ENCODE results near the gene LAMA2.

DNA sequence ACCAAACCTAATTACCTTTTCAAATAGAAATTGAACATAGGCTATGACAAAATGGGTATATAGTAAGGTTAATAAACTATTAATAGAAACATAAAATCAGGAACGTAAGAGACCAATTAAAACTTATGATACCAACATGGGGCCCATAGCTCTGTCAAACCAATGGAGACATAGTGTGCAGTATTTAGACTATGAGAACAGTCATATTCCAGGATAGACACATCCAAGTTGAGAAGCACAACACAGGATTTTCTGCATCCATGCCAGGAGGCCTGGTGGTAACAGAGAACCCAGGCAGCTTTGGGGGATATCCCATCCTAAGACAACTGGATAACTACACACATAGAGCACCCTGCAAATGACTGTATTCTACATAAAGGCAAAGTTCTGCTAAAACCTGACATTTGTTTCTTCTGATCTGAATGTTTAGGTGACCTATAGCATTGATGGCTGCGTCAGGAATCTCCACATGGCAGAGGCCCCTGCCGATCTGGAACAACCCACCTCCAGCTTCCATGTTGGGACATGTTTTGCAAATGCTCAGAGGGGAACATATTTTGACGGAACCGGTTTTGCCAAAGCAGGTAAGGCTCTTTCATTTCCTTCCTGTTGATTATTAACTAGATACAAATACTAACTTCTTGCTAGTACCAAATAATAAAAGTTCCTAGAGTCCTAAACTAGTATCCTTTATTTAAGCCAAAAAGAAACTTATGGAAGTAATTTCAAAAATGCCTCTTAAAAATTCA lies 624.3 kb downstream of the LAMA2 start:
- TF ChIP-seq POLR2A (IDR thresholded peaks at IDR 0.05), result no peak
- TF ChIP-seq, protein P1, sequence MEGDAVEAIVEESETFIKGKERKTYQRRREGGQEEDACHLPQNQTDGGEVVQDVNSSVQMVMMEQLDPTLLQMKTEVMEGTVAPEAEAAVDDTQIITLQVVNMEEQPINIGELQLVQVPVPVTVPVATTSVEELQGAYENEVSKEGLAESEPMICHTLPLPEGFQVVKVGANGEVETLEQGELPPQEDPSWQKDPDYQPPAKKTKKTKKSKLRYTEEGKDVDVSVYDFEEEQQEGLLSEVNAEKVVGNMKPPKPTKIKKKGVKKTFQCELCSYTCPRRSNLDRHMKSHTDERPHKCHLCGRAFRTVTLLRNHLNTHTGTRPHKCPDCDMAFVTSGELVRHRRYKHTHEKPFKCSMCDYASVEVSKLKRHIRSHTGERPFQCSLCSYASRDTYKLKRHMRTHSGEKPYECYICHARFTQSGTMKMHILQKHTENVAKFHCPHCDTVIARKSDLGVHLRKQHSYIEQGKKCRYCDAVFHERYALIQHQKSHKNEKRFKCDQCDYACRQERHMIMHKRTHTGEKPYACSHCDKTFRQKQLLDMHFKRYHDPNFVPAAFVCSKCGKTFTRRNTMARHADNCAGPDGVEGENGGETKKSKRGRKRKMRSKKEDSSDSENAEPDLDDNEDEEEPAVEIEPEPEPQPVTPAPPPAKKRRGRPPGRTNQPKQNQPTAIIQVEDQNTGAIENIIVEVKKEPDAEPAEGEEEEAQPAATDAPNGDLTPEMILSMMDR (IDR thresholded peaks at IDR 0.05), result no peak
